IPS-15b (cell line): Measurements from ENCODE around the gene B4GALNT4.
"Not testable (repeated sequence)": the region's sequence is repeated elsewhere in the genome, so short reads cannot be mapped to it uniquely, and the experiment has no call there.

Source experiments
- H3K27me3 ChIP-seq: one replicate; pipeline ENCODE4 v1.6.1; 2013; ENCODE audit warnings: low read length; ENCODE audit not compliant: control insufficient read depth, insufficient read depth
- H3K36me3 ChIP-seq: one replicate; pipeline ENCODE4 v1.6.1; 2013; ENCODE audit warnings: low read length; ENCODE audit not compliant: control insufficient read depth, insufficient read depth
- H3K4me1 ChIP-seq: one replicate; pipeline ENCODE4 v1.6.1; 2013; ENCODE audit warnings: mild to moderate bottlenecking, low read length; ENCODE audit not compliant: control insufficient read depth, insufficient read depth
- H3K4me3 ChIP-seq: one replicate; pipeline ENCODE4 v1.5.1; 2013; ENCODE audit warnings: low read depth, low read length
- H3K9ac ChIP-seq: one replicate; pipeline ENCODE4 v1.6.1; 2013; ENCODE audit warnings: low read depth, mild to moderate bottlenecking, low read length
- H3K9me3 ChIP-seq: one replicate; pipeline ENCODE4 v1.6.1; 2013; ENCODE audit warnings: mild to moderate bottlenecking, low read length; ENCODE audit not compliant: control insufficient read depth, insufficient read depth

B4GALNT4 gene, protein sequence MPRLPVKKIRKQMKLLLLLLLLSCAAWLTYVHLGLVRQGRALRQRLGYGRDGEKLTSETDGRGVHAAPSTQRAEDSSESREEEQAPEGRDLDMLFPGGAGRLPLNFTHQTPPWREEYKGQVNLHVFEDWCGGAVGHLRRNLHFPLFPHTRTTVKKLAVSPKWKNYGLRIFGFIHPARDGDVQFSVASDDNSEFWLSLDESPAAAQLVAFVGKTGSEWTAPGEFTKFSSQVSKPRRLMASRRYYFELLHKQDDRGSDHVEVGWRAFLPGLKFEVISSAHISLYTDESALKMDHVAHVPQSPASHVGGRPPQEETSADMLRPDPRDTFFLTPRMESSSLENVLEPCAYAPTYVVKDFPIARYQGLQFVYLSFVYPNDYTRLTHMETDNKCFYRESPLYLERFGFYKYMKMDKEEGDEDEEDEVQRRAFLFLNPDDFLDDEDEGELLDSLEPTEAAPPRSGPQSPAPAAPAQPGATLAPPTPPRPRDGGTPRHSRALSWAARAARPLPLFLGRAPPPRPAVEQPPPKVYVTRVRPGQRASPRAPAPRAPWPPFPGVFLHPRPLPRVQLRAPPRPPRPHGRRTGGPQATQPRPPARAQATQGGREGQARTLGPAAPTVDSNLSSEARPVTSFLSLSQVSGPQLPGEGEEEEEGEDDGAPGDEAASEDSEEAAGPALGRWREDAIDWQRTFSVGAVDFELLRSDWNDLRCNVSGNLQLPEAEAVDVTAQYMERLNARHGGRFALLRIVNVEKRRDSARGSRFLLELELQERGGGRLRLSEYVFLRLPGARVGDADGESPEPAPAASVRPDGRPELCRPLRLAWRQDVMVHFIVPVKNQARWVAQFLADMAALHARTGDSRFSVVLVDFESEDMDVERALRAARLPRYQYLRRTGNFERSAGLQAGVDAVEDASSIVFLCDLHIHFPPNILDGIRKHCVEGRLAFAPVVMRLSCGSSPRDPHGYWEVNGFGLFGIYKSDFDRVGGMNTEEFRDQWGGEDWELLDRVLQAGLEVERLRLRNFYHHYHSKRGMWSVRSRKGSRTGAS

DNA sequence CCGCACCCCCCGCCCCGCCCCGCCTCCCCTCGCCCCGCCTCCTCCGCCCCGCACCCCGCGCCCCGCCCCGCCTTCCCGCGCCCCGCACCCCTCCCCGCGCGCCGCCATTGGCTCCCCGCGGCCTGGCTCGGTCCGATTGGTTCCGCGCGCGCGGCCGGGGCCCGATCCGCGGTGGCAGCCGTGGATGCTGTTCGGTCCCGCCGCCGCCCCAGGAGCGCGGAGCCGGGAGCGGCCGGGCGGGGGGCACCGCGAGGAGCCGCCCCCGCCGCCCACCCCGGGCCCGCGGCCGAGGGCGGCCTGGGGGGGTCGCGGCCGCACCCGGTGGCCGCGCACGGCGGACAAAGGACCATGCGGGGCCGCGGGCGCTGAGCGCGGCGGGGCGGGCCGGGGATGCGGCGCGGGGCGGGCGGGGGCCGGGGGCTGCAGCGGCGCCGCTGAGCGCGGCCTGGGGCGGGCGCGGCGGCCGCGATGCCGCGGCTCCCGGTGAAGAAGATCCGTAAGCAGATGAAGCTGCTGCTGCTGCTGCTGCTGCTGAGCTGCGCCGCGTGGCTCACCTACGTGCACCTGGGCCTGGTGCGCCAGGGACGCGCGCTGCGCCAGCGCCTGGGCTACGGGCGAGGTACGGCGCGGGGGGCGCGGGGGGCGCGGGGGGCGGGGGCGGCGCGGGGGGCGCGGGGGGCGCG lies at the start of gene B4GALNT4:
Gene B4GALNT4, plus strand, starts transcription at position 164 of the 683 bp plus-strand sequence. Its CDS starts 305 bp downstream, at position 469.
- peak within 1 kb of the TSS; percentile 72 for H3K4me3 ChIP-seq
- peaks cover 2% of the 10 kb centered on the region for H3K4me1 ChIP-seq
- H3K36me3 ChIP-seq = peaks cover 26% of the 10 kb centered on the region
- H3K9ac ChIP-seq = peak within 1 kb of the TSS; percentile 65
- H3K27me3 ChIP-seq = peaks cover 4% of the 10 kb centered on the region
- no peaks in the 10 kb centered on the region for H3K9me3 ChIP-seq

DNA sequence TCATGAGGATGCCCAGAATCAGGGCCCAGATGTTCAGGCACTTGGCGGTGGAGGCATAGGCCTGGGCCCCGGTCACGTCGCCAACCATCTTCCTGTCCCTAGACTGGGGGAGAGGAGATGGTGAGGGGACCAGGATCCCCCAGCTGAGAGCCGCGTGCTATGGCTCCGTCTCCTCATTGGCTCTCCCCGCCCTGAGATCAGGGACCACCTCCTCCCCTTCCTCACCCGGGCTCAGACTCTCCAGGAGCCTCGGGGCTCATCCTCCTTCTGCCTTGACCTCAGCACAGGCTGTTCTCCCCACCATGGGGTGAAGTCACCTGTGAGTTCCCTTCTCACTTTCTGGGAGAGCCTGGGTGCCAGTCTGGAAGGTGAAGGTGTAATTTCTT lies 49.4 kb upstream of the B4GALNT4 start:
- peak overlapping the region; percentile 37 for H3K4me3 ChIP-seq
- H3K9me3 ChIP-seq, H3K4me1 ChIP-seq, H3K27me3 ChIP-seq, H3K9ac ChIP-seq: not testable (repeated sequence)
- peaks cover 14% of the 10 kb centered on the region for H3K36me3 ChIP-seq

DNA sequence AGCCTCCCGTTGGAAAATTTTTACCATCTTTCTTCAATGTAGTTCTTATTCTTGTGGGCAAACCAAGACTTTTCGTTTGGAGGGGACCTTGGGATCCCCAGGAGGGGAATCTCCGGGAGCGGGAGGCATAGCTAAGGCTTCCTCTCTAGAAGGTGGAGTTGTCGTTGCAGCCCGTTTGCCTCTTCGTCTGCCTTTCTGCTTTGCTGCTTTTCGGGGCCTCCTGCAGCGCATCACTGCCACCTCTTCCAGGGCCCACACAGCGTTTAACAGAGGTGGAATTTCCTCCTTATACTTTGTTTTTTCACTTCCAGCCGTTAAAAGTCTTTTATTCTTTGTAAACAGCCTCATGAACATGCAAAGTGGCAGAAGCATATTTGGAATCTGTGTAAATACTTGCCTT lies 45.1 kb upstream of the B4GALNT4 start:
- Histone ChIP-seq H3K4me3 (no peak overlapping the region), H3K9ac (no peak overlapping the region), H3K27me3 (no peaks in the 10 kb centered on the region), H3K9me3 (no peaks in the 10 kb centered on the region), H3K4me1 (peaks cover 4% of the 10 kb centered on the region), H3K36me3 (no peaks in the 10 kb centered on the region)

GRCh38 chr11:324593-325517 lies 44.4 kb upstream of the B4GALNT4 start:
- not testable (repeated sequence) for H3K4me1 ChIP-seq, H3K9me3 ChIP-seq, H3K9ac ChIP-seq, H3K36me3 ChIP-seq, H3K4me3 ChIP-seq, H3K27me3 ChIP-seq

GRCh38 chr11:325796-326591 lies 43.3 kb upstream of the B4GALNT4 start:
- Histone ChIP-seq H3K4me1 (peaks cover 4% of the 10 kb centered on the region), H3K27me3 (no peaks in the 10 kb centered on the region), H3K9me3 (no peaks in the 10 kb centered on the region), H3K36me3 (no peaks in the 10 kb centered on the region), H3K4me3 (no peak overlapping the region), H3K9ac (no peak overlapping the region)

DNA sequence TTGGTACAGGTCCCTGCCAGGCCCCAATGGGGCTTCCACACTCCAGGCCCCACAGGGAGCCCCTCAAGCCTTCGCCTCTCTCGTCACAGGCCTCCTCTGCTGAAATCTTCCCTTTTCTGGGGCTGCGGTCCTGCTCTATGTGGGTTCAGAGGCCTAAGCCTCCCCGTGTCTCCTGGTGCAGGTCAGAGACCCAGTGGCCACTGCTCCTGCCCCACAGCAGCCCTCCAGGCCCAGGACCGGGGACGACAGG lies 42.8 kb upstream of the B4GALNT4 start:
- Histone ChIP-seq H3K27me3 (no peaks in the 10 kb centered on the region), H3K4me3 (no peak overlapping the region), H3K9ac (peak overlapping the region; percentile 12), H3K9me3 (no peaks in the 10 kb centered on the region), H3K4me1 (peaks cover 4% of the 10 kb centered on the region), H3K36me3 (no peaks in the 10 kb centered on the region)

DNA sequence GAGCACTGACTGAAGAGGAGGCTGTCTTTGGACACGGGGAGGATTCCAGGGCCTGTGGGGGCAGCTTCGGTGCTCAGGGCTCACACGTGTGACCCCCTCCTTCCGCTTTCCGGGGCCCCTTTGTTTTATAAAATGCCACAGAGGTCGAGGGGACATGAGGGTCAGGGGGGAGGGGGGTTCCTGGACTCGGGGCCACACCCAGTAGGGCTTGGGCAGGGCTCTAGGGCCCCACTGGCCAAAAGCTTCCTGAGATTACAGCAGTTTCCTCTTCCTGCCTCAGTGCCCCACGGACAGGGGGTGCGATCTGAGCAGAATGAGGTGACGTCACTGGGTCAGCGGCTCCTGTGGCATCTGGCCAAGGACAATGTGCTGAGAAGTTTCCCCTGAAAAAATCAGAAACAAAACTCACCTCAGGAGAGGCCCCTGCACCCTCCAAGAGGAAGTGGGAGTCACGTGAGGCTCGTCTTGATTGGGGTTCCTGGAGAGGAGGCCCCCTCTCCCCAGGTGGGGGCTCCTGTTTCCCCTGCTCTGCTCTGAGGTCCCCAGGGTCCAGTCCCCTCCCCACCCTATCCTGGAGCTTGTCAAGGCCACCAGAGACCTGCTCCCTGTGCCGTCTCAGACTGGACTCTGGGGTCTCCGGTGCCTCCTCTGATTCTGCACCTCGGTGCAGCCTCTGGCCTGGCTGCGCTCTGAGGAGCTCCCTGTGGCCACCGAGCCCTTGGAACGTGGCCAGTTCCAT lies 42.3 kb upstream of the B4GALNT4 start:
- Histone ChIP-seq H3K9ac (peak overlapping the region; percentile 12), H3K27me3 (no peaks in the 10 kb centered on the region), H3K36me3 (no peaks in the 10 kb centered on the region), H3K4me1 (peaks cover 4% of the 10 kb centered on the region), H3K4me3 (no peak overlapping the region), H3K9me3 (no peaks in the 10 kb centered on the region)

- Histone ChIP-seq H3K36me3 (no peaks in the 10 kb centered on the region), H3K9me3 (no peaks in the 10 kb centered on the region), H3K4me3 (no peak overlapping the region), H3K9ac (no peak overlapping the region), H3K4me1 (peaks cover 4% of the 10 kb centered on the region), H3K27me3 (no peaks in the 10 kb centered on the region)
Observed at GRCh38 chr11:327581-327923, 41.7 kb upstream of the B4GALNT4 start.

DNA sequence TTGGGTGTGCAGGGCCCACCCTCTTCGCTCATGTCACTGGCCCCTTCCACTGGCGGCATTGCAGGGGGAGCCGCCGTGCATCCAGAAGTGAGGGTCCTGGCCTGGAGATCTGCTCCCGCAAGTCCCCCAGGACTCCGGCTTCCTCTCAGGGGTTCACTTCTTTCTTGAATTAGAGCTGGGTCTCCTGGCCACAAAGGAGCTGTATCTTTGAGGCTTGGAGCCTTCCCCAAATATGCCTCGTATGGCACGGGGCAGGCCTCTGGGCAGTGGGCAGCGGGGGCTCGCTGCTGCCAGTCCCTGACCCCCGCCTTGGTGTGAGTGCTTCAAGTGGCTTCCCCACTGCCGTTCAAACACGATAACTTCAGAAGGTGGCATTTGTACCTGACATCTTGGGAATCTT lies 41.3 kb upstream of the B4GALNT4 start:
- Histone ChIP-seq H3K9ac (no peak overlapping the region), H3K4me3 (no peak overlapping the region), H3K4me1 (peaks cover 4% of the 10 kb centered on the region), H3K9me3 (peaks cover 2% of the 10 kb centered on the region), H3K36me3 (peaks cover 2% of the 10 kb centered on the region), H3K27me3 (no peaks in the 10 kb centered on the region)

DNA sequence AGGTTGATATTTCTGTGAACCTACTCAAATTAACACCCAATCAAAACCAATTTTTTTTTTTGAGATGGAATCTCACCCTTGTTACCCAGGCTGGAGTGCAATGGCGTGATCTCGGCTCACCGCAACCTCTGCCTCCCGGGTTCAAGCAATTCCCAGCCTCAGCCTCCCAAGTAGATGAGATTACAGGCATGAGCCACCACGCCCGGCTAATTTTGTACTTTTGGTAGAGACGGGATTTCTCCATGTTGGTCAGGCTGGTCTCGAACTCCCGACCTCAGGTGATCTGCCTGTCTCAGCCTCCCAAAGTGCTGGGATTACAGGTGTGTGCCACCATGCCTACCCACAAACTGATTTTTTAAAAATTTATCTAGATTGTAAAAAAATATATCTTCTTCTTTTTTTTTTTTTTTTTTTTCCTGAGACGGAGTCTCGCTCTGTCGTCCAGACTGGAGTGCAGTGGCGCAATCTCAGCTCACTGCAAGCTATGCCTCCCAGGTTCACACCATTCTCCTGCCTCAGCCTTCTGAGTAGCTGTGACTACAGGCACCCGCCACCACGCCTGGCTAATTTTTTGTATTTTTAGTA lies 40.7 kb upstream of the B4GALNT4 start:
- H3K9ac ChIP-seq, H3K36me3 ChIP-seq, H3K27me3 ChIP-seq, H3K9me3 ChIP-seq, H3K4me3 ChIP-seq, H3K4me1 ChIP-seq: not testable (repeated sequence)
